MM.1S (cell line): Measurements from ENCODE around the gene C3orf49.

ENCODE experiments used
- DNase-seq: peaks from one replicate; pipeline ENCODE4 v3.0.0-alpha.2; 2015
- H2AFZ ChIP-seq: fragments of 300-600 bp; sonication (generic); 2 replicates; pipeline ENCODE4 v1.6.0; 2016; ENCODE audit warnings: antibody characterized with exemption, low read length
- H3F3A ChIP-seq: fragments of 300-600 bp; sonication (generic); 2 replicates; pipeline ENCODE4 v1.6.1; 2016; ENCODE audit warnings: mild to moderate bottlenecking, antibody characterized with exemption, low read length, moderate library complexity, mixed read lengths; ENCODE audit not compliant: insufficient read depth
- H3K27ac ChIP-seq: fragments of 300-600 bp; sonication (generic); 2 replicates; pipeline ENCODE4 v1.5.1; 2016; ENCODE audit warnings: mild to moderate bottlenecking, low read length
- H3K27me3 ChIP-seq: fragments of 300-600 bp; sonication (generic); replicated peaks from 2 replicates; pipeline ENCODE4 v1.6.0; 2016; ENCODE audit warnings: low read length; ENCODE audit not compliant: insufficient read depth
- H3K36me3 ChIP-seq: fragments of 300-600 bp; sonication (generic); replicated peaks from 2 replicates; pipeline ENCODE4 v1.6.1; 2016; ENCODE audit warnings: mild to moderate bottlenecking, low read length, mixed read lengths; ENCODE audit not compliant: insufficient read depth
- H3K4me1 ChIP-seq: fragments of 300-600 bp; sonication (generic); 2 replicates; pipeline ENCODE4 v1.6.1; 2016; ENCODE audit warnings: low read length, mixed read lengths
- H3K4me2 ChIP-seq: fragments of 300-600 bp; sonication (generic); 2 replicates; pipeline ENCODE4 v1.6.0; 2016; ENCODE audit warnings: low read depth, low read length
- H3K4me3 ChIP-seq: fragments of 300-600 bp; sonication (generic); 2 replicates; pipeline ENCODE4 v1.5.1; 2016; ENCODE audit warnings: low read length, mixed read lengths
- H3K79me2 ChIP-seq: fragments of 300-600 bp; sonication (generic); 2 replicates; pipeline ENCODE4 v1.6.1; 2016; ENCODE audit warnings: mixed run types, low read length, mixed read lengths
- H3K9ac ChIP-seq: fragments of 300-600 bp; sonication (generic); 2 replicates; pipeline ENCODE4 v1.6.1; 2016; ENCODE audit warnings: low read length, mixed read lengths
- H3K9me2 ChIP-seq: fragments of 300-600 bp; sonication (generic); replicated peaks from 2 replicates; pipeline ENCODE4 v1.6.1; 2016; ENCODE audit warnings: mild to moderate bottlenecking, low read length, mixed read lengths; ENCODE audit not compliant: insufficient read depth
- H3K9me3 ChIP-seq: fragments of 300-600 bp; sonication (generic); replicated peaks from 2 replicates; pipeline ENCODE4 v1.6.1; 2016; ENCODE audit warnings: mild to moderate bottlenecking, low read length, mixed read lengths; ENCODE audit not compliant: insufficient read depth
- H4K20me1 ChIP-seq: fragments of 300-600 bp; sonication (generic); 2 replicates; pipeline ENCODE4 v1.6.1; 2016; ENCODE audit warnings: mild to moderate bottlenecking, low read length, moderate library complexity, mixed read lengths; ENCODE audit not compliant: insufficient read depth
- CTCF ChIP-seq: fragments of 300-600 bp; sonication (generic); IDR thresholded peaks from 2 replicates; pipeline ENCODE4 v1.5.1; 2016; ENCODE audit warnings: antibody characterized with exemption, low read length, mixed read lengths
- EZH2 ChIP-seq: fragments of 300-600 bp; sonication (generic); optimal IDR thresholded peaks from 2 replicates; pipeline ENCODE3; 2017; ENCODE audit warnings: low read depth, mild to moderate bottlenecking, antibody characterized with exemption, low read length, mixed read lengths
- EZH2phosphoT487 ChIP-seq: fragments of 300-600 bp; sonication (generic); IDR thresholded peaks from 2 replicates; pipeline ENCODE4 v1.6.1; 2018; ENCODE audit warnings: antibody characterized with exemption, low read length

C3orf49 gene

GRCh38 chr3:63809607-63810006 lies 9.5 kb upstream of the C3orf49 start:
- H3K27me3 ChIP-seq, result no peaks in the 10 kb centered on the region
- H2AFZ ChIP-seq, result no peak overlapping the region
- H4K20me1 ChIP-seq, result no peaks in the 10 kb centered on the region
- no peak for DNase-seq
- no peak for TF ChIP-seq CTCF
- TF ChIP-seq EZH2phosphoT487, result no peak
- TF ChIP-seq EZH2, result no peak
- no peak overlapping the region for H3K27ac ChIP-seq
- no peaks in the 10 kb centered on the region for H3K79me2 ChIP-seq
- no peaks in the 10 kb centered on the region for H3K36me3 ChIP-seq
- no peaks in the 10 kb centered on the region for H3K9me3 ChIP-seq
- H3K4me1 ChIP-seq, result no peaks in the 10 kb centered on the region
- H3F3A ChIP-seq, result no peaks in the 10 kb centered on the region
- H3K9ac ChIP-seq, result no peak overlapping the region
- no peak overlapping the region for H3K4me3 ChIP-seq
- no peak overlapping the region for H3K4me2 ChIP-seq
- H3K9me2 ChIP-seq, result no peaks in the 10 kb centered on the region

- Histone ChIP-seq H3K9ac (no peak overlapping the region), H3K79me2 (no peaks in the 10 kb centered on the region), H3K36me3 (no peaks in the 10 kb centered on the region), H3K4me3 (no peak overlapping the region), H3K27me3 (no peaks in the 10 kb centered on the region), H3K9me2 (no peaks in the 10 kb centered on the region), H4K20me1 (no peaks in the 10 kb centered on the region), H3K27ac (no peak overlapping the region), H3K9me3 (no peaks in the 10 kb centered on the region), H2AFZ (no peak overlapping the region), H3K4me2 (no peak overlapping the region), H3F3A (no peaks in the 10 kb centered on the region), H3K4me1 (no peaks in the 10 kb centered on the region)
- no peak for DNase-seq
- no peak for TF ChIP-seq EZH2
- no peak for TF ChIP-seq EZH2phosphoT487
- no peak for TF ChIP-seq CTCF
Observed at GRCh38 chr3:63814237-63814636, 4.9 kb upstream of the C3orf49 start.

GRCh38 chr3:63817225-63817624 lies 1.9 kb upstream of the C3orf49 start:
- Histone ChIP-seq H3K9me3 (no peaks in the 10 kb centered on the region), H3K36me3 (no peaks in the 10 kb centered on the region), H3K4me2 (no peak overlapping the region), H3F3A (no peaks in the 10 kb centered on the region), H3K27ac (no peak overlapping the region), H3K9ac (no peak overlapping the region), H3K27me3 (no peaks in the 10 kb centered on the region), H2AFZ (no peak overlapping the region), H3K79me2 (no peaks in the 10 kb centered on the region), H3K4me3 (no peak overlapping the region), H3K4me1 (no peaks in the 10 kb centered on the region), H3K9me2 (no peaks in the 10 kb centered on the region), H4K20me1 (no peaks in the 10 kb centered on the region)
- no peak for DNase-seq
- TF ChIP-seq EZH2phosphoT487 (no peak), EZH2 (no peak), CTCF (no peak)
